Panc1 (cell line): ENCODE data around the gene OLFML2A. TPM values are rescaled to one million over a fixed set of nuclear protein-coding genes. Genes with fewer than 3 reads are reported as not detected.
"Not testable (repeated sequence)": the region's sequence is repeated elsewhere in the genome, so short reads cannot be mapped to it uniquely, and the experiment has no call there.

Experiments used
- ATAC-seq: fragments of 200-7000 bp; cut with Tn5 transposase; 2 replicates; pipeline ENCODE4 v1.9.1; 2020; ENCODE audit warnings: mild to moderate bottlenecking, moderate library complexity
- BruUV-seq: library from RNA; stranded (reverse); fragments of 400-500 nt; replicated peaks from 2 replicates; lab custom pipeline; 2021; lab: Mats Ljungman, UMichigan
- CTCF ChIA-PET: fragments of 300-600 bp; sonication (Branson Sonifier 250); formaldehyde crosslinking; loops from one replicate; lab custom pipeline; 2022; ENCODE audit warnings: antibody characterized with exemption; lab: Charles Lee
- POLR2A ChIA-PET: fragments of 300-600 bp; sonication (Branson Sonifier 250); formaldehyde crosslinking; loops from one replicate; lab custom pipeline; 2022; ENCODE audit warnings: antibody characterized with exemption; lab: Charles Lee
- DNase-seq: peaks from one replicate; pipeline ENCODE4 v3.0.0-alpha.2; 2010; ENCODE audit warnings: low read depth, low spot score
- H3K27ac ChIP-seq: 2 replicates; pipeline ENCODE4 v1.5.1; 2011; ENCODE audit warnings: mild to moderate bottlenecking, low read length, inconsistent platforms
- H3K27me3 ChIP-seq: fragments of 200-500 bp; sonication (Bioruptor generic); 2 replicates; pipeline ENCODE4 v1.6.0; 2014; ENCODE audit warnings: low read length, inconsistent platforms; ENCODE audit not compliant: control insufficient read depth, insufficient read depth
- H3K36me3 ChIP-seq: fragments of 200-500 bp; sonication (Bioruptor generic); 2 replicates; pipeline ENCODE4 v1.5.1; 2014; ENCODE audit warnings: inconsistent platforms, mild to moderate bottlenecking, low read length, moderate library complexity; ENCODE audit not compliant: control insufficient read depth, insufficient read depth
- H3K4me1 ChIP-seq: 2 replicates; pipeline ENCODE4 v1.5.1; 2011; ENCODE audit warnings: inconsistent platforms, mild to moderate bottlenecking, low read length, moderate library complexity; ENCODE audit not compliant: control insufficient read depth, insufficient read depth
- H3K4me3 ChIP-seq, 2 experiments: 2 replicates each; pipeline ENCODE4 v1.5.1; 2011 to 2012; ENCODE audit warnings: low read depth in 2 of 2, low read length in 2 of 2, mild to moderate bottlenecking in 2 of 2, inconsistent platforms in 1 of 2, moderate library complexity in 1 of 2
- H3K9me3 ChIP-seq: fragments of 200-500 bp; sonication (Bioruptor generic); 2 replicates; pipeline ENCODE4 v1.5.1; 2014; ENCODE audit warnings: low read depth, mild to moderate bottlenecking, inconsistent platforms, low read length, moderate library complexity; ENCODE audit not compliant: control insufficient read depth, insufficient read depth
- POLR2AphosphoS5 ChIP-seq: IDR thresholded peaks from 2 replicates; pipeline ENCODE4 v1.6.1; 2012; ENCODE audit warnings: mild to moderate bottlenecking, low read depth, low read length, moderate library complexity
- SIN3A ChIP-seq: IDR thresholded peaks from 2 replicates; pipeline ENCODE4 v1.6.1; 2012; ENCODE audit warnings: low read depth, mild to moderate bottlenecking, low read length, moderate library complexity, borderline replicate concordance; ENCODE audit not compliant: insufficient read depth
- TCF7L2 ChIP-seq: IDR thresholded peaks from 2 replicates; pipeline ENCODE4 v1.6.1; 2011; ENCODE audit warnings: mild to moderate bottlenecking, low read depth, low read length, inconsistent platforms
- in situ Hi-C: cut with HindIII; loops from 2 replicates; pipeline ENCODE4 v1.10.0; 2016; ENCODE audit warnings: low sequenced_read_pairs, low pct_unique_long_range_greater_than_20kb
- intact Hi-C: fragments of 100-400 bp; cut with micrococcal nuclease; formaldehyde crosslinking; loops from one replicate; pipeline ENCODE4 v1.10.0; 2022; ENCODE audit not compliant: unreplicated experiment
- total RNA-seq: library from RNA; stranded (reverse); gene quantifications from one replicate; pipeline ENCODE4 v1.2.1, GENCODE V29; 2021; ENCODE audit not compliant: unreplicated experiment
- TF ChIP-seq, protein P1 (sequence below): fragments of 450-650 bp; IDR thresholded peaks from 2 replicates; pipeline ENCODE4 v1.5.1; 2017; ENCODE audit warnings: mild to moderate bottlenecking
- TF ChIP-seq, protein P2 (sequence below), 2 experiments: IDR thresholded peaks; 2 replicates each; pipeline ENCODE4 v1.6.1; 2011 to 2012; ENCODE audit warnings: low read depth in 2 of 2, control low read depth in 1 of 2, low read length in 1 of 2, mild to moderate bottlenecking in 1 of 2, moderate library complexity in 1 of 2; ENCODE audit not compliant: insufficient read depth in 1 of 2

OLFML2A gene
- total RNA-seq, 1 experiment from 2014 or later: 44.5 TPM

DNA sequence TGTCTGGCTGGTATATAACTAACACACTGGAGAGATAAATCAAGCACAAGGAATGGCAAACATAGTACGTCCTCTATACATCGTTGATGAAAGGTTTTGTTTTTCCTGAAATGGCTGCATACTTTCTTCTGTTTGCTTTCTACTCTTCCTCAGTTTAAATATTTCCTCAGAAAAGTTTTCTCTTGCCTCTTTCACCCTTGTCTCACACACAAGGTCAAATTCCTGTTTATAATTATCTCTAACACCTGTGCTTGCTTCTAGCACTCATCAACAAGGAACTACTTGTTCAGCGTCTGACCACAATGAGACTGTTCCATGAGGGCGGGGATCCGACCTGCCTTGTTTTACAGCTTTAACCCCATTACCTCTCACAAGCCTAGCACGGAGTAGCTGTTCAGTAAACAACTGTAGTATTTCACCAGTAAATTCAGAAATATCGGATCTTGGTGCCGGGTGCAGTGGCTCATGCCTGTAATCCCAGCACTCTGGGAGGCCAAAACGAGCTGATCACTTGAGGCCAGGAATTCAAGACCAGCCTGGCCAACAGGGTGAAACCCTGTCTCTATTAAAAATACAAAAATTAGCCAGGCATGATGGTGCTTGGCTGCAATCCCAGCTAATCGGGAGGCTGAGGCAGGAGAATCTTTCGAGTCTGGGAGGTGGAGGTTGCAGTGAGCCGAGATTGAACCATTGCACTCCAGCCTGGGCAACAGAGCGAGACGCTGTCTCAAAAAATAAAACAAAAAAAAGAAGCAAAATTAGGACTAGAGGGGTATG, 42.8 kb upstream of the OLFML2A start:
- Histone ChIP-seq H3K9me3 (no peaks in the 10 kb centered on the region), H3K4me3 (no peak overlapping the region), H3K4me1 (peaks cover 33% of the 10 kb centered on the region), H3K27me3 (no peaks in the 10 kb centered on the region), H3K27ac (peak overlapping the region; percentile 31), H3K36me3 (peaks cover 2% of the 10 kb centered on the region; the same call in 1 of the 2 replicates)
- no peak for DNase-seq
- peak; percentile 60; the same call in 1 of the 2 replicates for ATAC-seq
- intact Hi-C loops: no loop called here
- CTCF ChIA-PET: interaction anchor here (0.9 kb wide), 1 partner anchor 30 kb away, joined by 4 read pairs; no protein-coding TSS in a partner anchor
- in situ Hi-C loops: no loop called here
- POLR2A ChIA-PET: interaction anchor here (1.0 kb wide), 1 partner anchor 12 kb away, joined by 3 read pairs; no protein-coding TSS in a partner anchor
- no peak for TF ChIP-seq POLR2AphosphoS5
- TF ChIP-seq, protein P1, sequence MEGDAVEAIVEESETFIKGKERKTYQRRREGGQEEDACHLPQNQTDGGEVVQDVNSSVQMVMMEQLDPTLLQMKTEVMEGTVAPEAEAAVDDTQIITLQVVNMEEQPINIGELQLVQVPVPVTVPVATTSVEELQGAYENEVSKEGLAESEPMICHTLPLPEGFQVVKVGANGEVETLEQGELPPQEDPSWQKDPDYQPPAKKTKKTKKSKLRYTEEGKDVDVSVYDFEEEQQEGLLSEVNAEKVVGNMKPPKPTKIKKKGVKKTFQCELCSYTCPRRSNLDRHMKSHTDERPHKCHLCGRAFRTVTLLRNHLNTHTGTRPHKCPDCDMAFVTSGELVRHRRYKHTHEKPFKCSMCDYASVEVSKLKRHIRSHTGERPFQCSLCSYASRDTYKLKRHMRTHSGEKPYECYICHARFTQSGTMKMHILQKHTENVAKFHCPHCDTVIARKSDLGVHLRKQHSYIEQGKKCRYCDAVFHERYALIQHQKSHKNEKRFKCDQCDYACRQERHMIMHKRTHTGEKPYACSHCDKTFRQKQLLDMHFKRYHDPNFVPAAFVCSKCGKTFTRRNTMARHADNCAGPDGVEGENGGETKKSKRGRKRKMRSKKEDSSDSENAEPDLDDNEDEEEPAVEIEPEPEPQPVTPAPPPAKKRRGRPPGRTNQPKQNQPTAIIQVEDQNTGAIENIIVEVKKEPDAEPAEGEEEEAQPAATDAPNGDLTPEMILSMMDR: no peak
- TF ChIP-seq, protein P2, sequence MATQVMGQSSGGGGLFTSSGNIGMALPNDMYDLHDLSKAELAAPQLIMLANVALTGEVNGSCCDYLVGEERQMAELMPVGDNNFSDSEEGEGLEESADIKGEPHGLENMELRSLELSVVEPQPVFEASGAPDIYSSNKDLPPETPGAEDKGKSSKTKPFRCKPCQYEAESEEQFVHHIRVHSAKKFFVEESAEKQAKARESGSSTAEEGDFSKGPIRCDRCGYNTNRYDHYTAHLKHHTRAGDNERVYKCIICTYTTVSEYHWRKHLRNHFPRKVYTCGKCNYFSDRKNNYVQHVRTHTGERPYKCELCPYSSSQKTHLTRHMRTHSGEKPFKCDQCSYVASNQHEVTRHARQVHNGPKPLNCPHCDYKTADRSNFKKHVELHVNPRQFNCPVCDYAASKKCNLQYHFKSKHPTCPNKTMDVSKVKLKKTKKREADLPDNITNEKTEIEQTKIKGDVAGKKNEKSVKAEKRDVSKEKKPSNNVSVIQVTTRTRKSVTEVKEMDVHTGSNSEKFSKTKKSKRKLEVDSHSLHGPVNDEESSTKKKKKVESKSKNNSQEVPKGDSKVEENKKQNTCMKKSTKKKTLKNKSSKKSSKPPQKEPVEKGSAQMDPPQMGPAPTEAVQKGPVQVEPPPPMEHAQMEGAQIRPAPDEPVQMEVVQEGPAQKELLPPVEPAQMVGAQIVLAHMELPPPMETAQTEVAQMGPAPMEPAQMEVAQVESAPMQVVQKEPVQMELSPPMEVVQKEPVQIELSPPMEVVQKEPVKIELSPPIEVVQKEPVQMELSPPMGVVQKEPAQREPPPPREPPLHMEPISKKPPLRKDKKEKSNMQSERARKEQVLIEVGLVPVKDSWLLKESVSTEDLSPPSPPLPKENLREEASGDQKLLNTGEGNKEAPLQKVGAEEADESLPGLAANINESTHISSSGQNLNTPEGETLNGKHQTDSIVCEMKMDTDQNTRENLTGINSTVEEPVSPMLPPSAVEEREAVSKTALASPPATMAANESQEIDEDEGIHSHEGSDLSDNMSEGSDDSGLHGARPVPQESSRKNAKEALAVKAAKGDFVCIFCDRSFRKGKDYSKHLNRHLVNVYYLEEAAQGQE (IDR thresholded peaks at IDR 0.05; ENCODE audit: insufficient read depth in 1 of 2, low read depth in 2 of 2, low read length in 1 of 2): no peak
- TF ChIP-seq SIN3A: no peak
- no peak for TF ChIP-seq TCF7L2
- BruUV-seq: no TSS peak

DNA sequence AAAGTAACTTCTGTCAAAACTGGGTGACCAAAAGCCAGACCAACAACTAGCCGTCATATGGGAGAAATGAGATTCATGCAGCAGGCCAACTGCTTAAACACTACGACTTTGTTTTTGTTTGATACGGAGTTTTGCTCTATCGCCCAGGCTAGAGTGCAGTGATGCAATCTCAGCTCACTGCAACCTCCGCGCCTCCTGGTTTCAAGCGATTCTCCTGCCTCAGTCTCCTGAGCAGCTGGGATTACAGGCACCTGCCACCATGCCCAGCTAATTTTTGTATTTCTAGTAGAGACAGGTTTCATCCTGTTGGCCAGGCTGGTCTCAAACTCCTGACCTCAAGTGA, 42.2 kb upstream of the OLFML2A start:
- peak; percentile 35; the same call in 1 of the 2 replicates for ATAC-seq
- H3K4me3 ChIP-seq, CTCF ChIA-PET, BruUV-seq, DNase-seq, H3K9me3 ChIP-seq, H3K27me3 ChIP-seq, in situ Hi-C loops, H3K36me3 ChIP-seq, intact Hi-C loops: not testable (repeated sequence)
- Histone ChIP-seq H3K4me1 (peaks cover 33% of the 10 kb centered on the region), H3K27ac (peak overlapping the region; percentile 2)
- POLR2A ChIA-PET: interaction anchor here (1.0 kb wide), 1 partner anchor 11 kb away, joined by 3 read pairs; no protein-coding TSS in a partner anchor

DNA sequence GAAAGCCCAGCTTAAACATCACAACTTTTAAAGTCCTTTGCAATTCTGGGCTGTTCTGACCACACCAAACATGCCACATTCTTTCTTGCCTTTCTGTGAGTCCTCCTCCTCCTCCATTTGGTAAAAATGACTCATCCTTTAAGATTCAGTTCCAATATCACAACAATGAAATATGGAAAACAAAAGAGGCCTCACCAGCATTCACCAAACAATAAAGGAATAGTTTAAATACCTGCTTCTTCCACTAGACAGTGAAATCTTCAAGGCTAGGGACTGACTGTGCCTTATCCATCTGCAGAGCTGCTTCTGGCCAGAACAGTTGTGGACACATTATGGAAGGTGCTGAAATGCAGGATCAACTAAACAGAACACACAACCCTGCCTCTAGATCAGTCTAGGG, 41.8 kb upstream of the OLFML2A start:
- Histone ChIP-seq H3K36me3 (no peaks in the 10 kb centered on the region; the same call in 1 of the 2 replicates), H3K4me3 (no peak overlapping the region), H3K27ac (peak overlapping the region; percentile 2; the same call in 1 of the 2 replicates), H3K4me1 (peaks cover 33% of the 10 kb centered on the region), H3K27me3 (no peaks in the 10 kb centered on the region), H3K9me3 (no peaks in the 10 kb centered on the region)
- peak; percentile 66 for ATAC-seq
- intact Hi-C loops (no loop called here), in situ Hi-C loops (no loop called here)
- TF ChIP-seq, protein P2 (IDR thresholded peaks at IDR 0.05; ENCODE audit: insufficient read depth in 1 of 2, low read depth in 2 of 2, low read length in 1 of 2): no peak
- TF ChIP-seq SIN3A (no peak), TCF7L2 (no peak), POLR2AphosphoS5 (no peak)
- TF ChIP-seq, protein P1: no peak
- POLR2A ChIA-PET: no interaction called here
- DNase-seq: no peak
- CTCF ChIA-PET: no interaction called here
- BruUV-seq: no TSS peak
